Stimulated activated CD4-positive, alpha-beta T cell treated with anti-CD3 and anti-CD28 coated beads, Interleukin-15, amount 100 ng/mL, for 24 hours (primary cell): ENCODE data around the gene MTMR3.
A peak's percentile ranks its signal among the peaks of the same experiment; 100 is the strongest.
"Not testable (repeated sequence)": the region's sequence is repeated elsewhere in the genome, so short reads cannot be mapped to it uniquely, and the experiment has no call there.

Experiments
- DNase-seq: peaks from one replicate; pipeline ENCODE4 v3.0.0-alpha.2; 2020

The MTMR3 gene

DNA sequence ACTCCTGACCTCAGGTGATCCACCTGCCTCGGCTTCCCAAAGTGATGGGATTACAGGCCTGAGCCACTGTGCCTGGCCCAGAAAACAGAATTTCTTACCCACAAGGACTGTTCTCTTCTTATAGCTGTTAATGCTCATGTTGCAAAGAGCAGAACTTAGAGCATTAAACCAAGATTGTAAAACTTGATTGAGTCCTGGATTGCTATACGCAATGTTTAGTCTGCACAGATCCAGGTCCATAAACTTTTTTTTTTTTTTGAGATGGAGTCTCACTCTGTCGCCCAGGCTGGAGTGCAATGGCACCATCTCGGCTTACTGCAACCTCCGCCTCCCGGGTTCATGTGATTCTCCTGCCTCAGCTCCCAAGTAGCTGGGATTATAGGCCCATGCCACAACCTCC is 178.1 kb downstream of the MTMR3 start:
- not testable (repeated sequence) for DNase-seq

DNA sequence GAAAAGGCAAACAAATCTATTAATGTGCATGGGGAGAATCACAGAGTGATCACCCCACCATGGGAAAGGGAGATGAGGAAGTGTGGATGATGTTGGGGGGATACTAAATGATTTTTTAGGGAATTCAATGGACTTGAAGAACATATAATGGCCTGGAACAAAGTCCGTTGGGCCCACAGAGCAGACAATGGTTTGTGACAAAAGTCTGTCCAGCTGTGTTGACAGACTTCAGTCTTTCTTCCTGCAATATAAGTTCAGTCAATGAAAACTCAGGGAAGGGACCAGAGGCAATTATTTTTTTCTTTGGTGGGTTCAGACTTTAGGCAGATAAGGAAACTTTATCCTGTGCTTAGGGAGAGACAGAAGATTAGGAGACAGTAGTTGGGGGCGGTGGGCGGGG is 179.3 kb downstream of the MTMR3 start:
- DNase-seq: no peak

DNA sequence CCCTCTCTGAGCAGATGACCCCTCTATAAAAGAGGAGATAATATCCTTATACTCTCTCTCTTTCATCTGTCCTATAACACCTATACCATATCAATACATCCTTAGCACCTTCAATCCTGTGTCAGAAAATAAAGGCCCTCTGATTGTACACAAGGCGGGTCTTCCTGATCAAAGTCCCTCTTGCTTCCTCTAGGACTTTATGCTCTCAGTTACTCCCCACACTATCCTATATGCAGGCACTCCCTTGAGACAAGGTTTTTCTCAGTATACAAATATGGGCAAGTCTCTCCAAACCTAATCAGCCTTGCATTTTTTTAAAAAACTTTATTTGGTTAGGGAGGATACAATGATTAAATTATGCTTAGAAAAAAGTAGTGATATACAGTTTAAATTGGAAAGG is 180.0 kb downstream of the MTMR3 start:
- no peak for DNase-seq

DNA sequence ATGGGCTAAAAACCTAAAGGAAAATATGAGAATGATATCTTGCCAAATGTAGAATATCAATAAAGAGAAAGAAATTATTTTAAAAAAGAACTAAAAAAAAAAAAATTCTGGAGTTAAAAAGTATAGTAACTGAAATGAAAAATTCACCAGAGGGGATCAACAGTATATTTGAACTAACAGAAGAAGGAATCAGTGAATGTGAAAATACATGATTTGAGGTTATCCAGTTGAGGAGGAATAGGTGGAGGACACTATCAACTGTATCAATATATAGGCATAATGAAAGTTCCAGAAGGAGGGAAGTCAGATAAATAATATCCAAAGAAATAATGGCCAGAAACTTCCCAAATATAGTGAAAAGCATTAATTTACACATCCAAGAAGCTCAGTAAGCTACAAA is 181.2 kb downstream of the MTMR3 start:
- DNase-seq: no peak

DNA sequence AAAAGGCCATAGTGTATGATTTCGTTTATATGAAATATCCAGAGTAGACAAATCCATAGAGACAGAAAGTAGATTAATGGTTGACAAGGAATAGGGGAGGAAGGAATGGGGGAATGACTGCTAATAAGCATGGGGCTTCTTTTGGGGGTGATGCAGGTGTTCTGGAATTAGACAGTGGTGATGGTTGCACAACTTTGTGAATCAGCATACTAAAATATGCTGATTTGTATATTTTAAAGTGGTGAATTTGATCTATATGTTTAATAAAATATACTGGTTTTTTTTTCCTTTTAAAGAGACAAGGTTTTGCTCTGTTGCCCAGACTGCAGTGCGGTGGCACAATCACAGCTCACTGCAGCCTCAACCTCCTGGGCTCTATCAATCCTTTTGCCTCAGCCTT is 190.8 kb downstream of the MTMR3 start:
- no peak for DNase-seq

DNA sequence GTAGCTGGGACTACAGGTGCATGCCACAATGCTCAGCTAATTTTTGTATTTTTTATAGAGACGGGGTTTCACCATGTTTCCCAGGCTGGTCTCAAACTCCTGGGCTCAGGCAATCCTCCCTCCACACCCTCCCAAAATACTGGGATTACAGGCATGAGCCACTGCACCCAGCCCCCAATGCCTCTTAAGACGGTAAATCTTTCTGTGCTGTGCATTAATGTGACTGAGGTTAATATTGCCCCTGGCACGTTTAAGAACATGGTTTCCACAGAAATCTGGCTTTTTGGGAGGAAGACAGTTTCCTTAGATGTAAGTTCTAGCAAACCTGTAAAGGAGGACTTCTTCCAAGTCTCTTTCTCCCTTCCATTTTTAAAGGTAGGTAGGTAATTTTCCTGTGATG is 191.2 kb downstream of the MTMR3 start:
- DNase-seq: no peak

DNA sequence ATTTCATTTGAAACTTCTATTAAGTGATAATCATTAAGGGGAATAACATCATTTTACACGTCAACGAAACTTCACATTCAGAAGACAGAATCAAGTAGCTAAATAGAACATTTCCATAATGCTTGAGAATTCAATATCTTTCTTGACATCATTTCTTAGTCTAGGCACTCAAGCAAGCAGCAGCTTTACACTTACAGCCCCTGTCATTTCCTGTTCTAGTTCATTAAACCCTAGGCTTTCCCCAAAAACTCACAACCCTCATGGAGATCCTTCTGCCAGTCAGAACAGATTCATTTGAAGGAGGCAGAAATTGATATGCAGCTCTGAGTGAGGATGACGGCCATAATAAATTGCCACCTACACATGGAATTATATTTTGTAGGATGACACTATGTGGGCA is 192.0 kb downstream of the MTMR3 start:
- no peak for DNase-seq

DNA sequence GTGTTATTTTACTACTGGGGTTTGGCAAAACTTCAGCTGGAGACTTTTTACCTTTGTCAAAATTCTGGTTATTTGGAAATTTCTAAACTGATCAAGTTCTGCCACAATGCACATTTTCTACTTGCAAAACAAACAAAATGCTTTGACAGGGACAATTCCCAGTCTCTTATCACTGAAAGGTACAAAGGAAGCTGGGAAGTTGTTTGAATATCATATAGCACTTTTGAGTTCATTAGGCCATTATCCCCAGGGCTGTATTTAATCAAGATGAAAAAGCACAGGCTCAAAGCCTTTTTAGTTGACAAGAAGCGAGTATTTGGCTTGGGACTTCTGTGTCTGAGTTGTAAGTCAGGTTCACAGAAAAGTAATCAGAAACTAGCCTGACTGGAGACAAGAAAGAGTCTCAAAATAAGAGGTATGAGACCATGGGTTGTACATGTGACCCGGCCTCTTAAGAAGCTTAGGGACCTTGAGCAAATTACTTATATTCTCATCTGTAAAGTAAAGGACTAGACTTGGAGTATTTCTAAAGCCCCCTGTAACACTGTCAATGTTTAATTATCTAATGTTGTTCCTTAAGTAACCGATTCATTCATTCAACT is 194.4 kb downstream of the MTMR3 start:
- no peak for DNase-seq

DNA sequence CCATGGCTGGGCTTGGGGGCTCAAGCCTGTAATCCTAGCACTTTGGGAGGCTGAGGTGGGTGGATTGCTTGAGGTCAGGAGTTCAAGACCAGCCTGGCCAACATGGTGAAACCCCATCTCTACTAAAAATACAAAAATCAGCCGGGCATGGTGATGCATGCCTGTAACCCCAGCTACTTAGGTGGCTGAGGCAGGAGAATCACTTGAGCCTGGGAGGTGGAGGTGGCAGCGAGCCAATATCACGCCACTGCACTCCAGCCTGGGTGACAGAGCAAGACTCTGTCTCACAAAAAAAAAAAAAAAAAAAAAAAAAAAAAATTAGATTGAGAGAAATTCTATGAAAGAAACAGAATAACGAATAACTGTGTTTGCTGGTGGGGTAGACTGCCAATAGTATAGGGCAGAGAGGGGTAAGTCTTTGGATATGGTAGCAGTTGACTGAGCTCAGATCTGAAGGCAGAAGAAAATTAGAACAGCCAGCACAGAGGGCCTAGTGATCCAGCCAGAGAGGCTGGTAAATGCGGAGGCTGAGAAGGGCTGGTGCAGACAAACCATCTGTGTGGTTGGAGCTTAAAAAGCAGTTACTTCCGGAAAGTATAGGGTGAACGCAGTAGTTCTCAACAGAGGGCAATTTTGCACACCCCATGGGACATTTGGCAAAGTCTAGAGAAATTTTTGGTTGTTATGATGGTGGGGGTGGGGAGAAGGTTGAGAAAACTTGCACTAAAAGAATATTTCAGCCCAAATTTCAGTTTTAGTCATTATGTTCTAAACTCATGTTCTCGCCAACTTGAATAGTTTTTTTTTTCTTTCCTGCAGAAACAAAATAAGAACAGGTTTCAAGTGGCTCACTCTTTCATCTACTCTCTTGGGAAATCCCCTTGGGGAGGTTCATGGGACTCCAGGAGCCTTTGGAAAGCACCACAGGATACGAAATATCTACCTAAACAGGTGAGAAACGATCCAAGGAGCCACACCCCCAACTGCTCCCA is 195.6 kb downstream of the MTMR3 start:
- DNase-seq: peak; percentile 38

DNA sequence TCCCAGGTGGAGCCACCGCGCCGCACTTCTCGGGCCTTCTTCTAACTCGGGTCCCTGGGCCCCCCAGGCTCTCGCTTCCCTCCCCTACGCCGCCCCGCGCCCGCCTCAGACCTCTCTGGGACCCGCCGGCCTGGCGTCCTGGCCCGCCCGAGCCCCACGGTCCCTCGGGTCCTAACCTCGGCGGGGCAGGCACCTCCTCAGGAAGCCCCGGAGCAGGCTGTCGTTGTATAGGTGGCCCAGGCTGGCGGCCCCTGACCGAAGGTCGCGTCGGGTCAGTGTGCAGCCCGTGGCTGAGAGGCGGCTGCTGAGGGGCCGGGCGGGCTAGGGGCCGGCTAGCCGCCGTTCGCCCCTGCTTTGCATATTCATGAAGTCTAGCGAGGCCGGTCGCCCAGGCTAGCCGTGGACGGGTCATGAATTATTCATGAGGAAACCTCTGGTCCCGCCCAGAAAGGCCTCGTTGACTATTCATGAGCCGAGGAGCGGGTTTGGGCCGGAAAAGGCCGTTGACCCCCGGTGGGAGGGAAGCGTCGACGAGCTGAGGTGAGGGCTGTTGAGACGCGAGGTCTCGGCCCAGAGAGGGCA is 197.1 kb downstream of the MTMR3 start, which contains the start of gene HORMAD2:
Gene HORMAD2 (plus strand): TSS at position 513 of the 582 bp plus-strand sequence. CDS start 13,489 bp downstream, outside the sequence.
- DNase-seq: peak; percentile 3
